ENCODE results near the gene PLA2G10. TPM values are rescaled to one million over a fixed set of nuclear protein-coding genes. Genes with fewer than 3 reads are reported as not detected.
"Not testable (repeated sequence)": the region's sequence is repeated elsewhere in the genome, so short reads cannot be mapped to it uniquely, and the experiment has no call there.

The PLA2G10 gene
- total RNA-seq = not detected
- polyA plus RNA-seq = under 1 TPM in 1 of 2 donors, not detected in 1; 0.03 TPM
- long read RNA-seq, donor 1 = 0 reads
- long read RNA-seq, donor 2 = 0 reads
- long read RNA-seq, donor 3 = 0 reads

- H3K27me3 ChIP-seq; ATAC-seq; H3K27ac ChIP-seq; H3K9me3 ChIP-seq; DNase-seq; H3K4me3 ChIP-seq; H3K4me1 ChIP-seq; intact Hi-C loops (cut with DNase I); H3K36me3 ChIP-seq: not testable (repeated sequence)
- WGBS, 2 donors = no CpG with 5 or more reads among the region's 28 CpGs
Measured at GRCh38 chr16:14694129-14694528, at the start of gene PLA2G10. Gene PLA2G10 (minus strand): TSS chr16:14694308. CDS start chr16:14694229, 79 bp downstream.

GRCh38 chr16:14742273-14743128, 48.4 kb upstream of the PLA2G10 start, which contains the start of gene NPIPA2:
Gene NPIPA2 (plus strand): TSS chr16:14742533. CDS start chr16:14748066, 5,533 bp downstream.
- H3K27me3 ChIP-seq; H3K9me3 ChIP-seq; DNase-seq; H3K4me1 ChIP-seq; H3K36me3 ChIP-seq; intact Hi-C loops (cut with DNase I); H3K4me3 ChIP-seq; H3K27ac ChIP-seq: not testable (repeated sequence)
- WGBS, 2 donors = no CpG with 5 or more reads among the region's 73 CpGs
- ATAC-seq = peak; percentile 97 to 99 (median 98)

- H3K27ac ChIP-seq; intact Hi-C loops (cut with DNase I); H3K4me1 ChIP-seq; H3K36me3 ChIP-seq; DNase-seq; H3K4me3 ChIP-seq; H3K9me3 ChIP-seq; H3K27me3 ChIP-seq: not testable (repeated sequence)
- no CpG with 5 or more reads among the region's 11 CpGs for WGBS, 2 donors
- ATAC-seq = peak in 3 of 8 donors; percentile 6 to 29 (median 10)
Measured at GRCh38 chr16:14741794-14742193, 47.7 kb upstream of the PLA2G10 start.

- H3K27ac ChIP-seq; H3K4me3 ChIP-seq; H3K9me3 ChIP-seq; H3K27me3 ChIP-seq; intact Hi-C loops (cut with DNase I); H3K36me3 ChIP-seq; H3K4me1 ChIP-seq; DNase-seq: not testable (repeated sequence)
- 59 to 71% methylated on average over 1 to 2 of the region's 10 CpGs for WGBS, 2 donors
- peak in 1 of 8 donors; percentile 18 for ATAC-seq
Measured at GRCh38 chr16:14740832-14741385, 46.8 kb upstream of the PLA2G10 start.

DNA sequence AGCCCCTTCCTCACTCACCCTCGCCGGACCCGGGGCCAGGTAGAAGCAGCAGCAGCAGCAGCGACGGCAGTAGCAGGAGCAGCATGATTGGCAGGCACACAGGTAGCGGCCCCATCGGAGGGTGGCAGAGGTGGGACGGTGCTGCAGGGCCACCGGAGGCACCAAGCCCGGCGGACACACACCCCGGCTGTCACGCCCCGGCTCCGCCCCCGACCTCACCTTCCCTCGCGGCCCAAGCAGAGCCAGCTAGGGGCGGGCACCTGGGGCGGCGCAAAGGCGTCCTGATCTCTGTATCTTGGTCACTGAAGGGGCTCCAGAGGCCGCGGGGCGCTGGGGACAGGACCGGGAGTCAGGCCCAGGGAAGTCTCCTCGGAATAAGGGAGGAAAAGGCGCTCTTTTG, 39.1 kb upstream of the PLA2G10 start:
- ATAC-seq; H3K27me3 ChIP-seq; DNase-seq; H3K27ac ChIP-seq; H3K9me3 ChIP-seq; H3K4me3 ChIP-seq; intact Hi-C loops (cut with DNase I); H3K36me3 ChIP-seq; H3K4me1 ChIP-seq: not testable (repeated sequence)
- no CpG with 5 or more reads among the region's 28 CpGs for WGBS, 2 donors

- H3K4me3 ChIP-seq; H3K27ac ChIP-seq; DNase-seq; H3K36me3 ChIP-seq; intact Hi-C loops (cut with DNase I); H3K9me3 ChIP-seq; H3K27me3 ChIP-seq; H3K4me1 ChIP-seq: not testable (repeated sequence)
- peak; percentile 97 to 100 (median 98) for ATAC-seq
- no CpG with 5 or more reads among the region's 73 CpGs for WGBS, 2 donors
Measured at GRCh38 chr16:14703156-14704011, 9.3 kb upstream of the PLA2G10 start, which contains the start of gene NPIPA3. Gene NPIPA3 (plus strand): TSS chr16:14703411. CDS start chr16:14708944, 5,533 bp downstream.

- H3K4me3 ChIP-seq; H3K27ac ChIP-seq; H3K36me3 ChIP-seq; DNase-seq; H3K27me3 ChIP-seq; H3K9me3 ChIP-seq; intact Hi-C loops (cut with DNase I); H3K4me1 ChIP-seq: not testable (repeated sequence)
- ATAC-seq = peak in 6 of 8 donors; percentile 6 to 38 (median 21)
- WGBS, 2 donors = no CpG with 5 or more reads among the region's 11 CpGs
Measured at GRCh38 chr16:14702672-14703071, 8.6 kb upstream of the PLA2G10 start.

DNA sequence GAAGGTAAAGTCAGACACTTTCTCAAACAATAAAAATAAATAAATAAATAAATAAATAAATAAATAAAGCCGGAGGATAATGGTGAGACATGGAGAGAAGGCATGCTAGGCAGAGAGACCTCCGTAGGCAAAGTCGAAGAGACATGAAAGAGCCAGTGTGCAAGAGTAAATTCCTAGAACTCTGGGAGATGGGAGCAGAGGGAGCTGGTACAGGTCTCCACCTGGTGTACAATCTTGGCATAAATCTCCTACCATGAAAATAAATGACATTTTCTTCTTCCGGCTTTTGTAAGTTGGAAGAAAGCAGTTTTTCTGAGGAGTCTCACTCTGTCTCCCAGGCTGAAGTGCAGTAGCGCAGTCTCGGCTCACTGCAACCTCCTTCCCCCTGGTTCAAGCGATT, 7.8 kb upstream of the PLA2G10 start:
- peak in 1 of 8 donors; percentile 19 for ATAC-seq
- WGBS, 2 donors = 47 to 67% methylated on average over 1 to 2 of the region's 7 CpGs
- H3K27ac ChIP-seq; H3K36me3 ChIP-seq; intact Hi-C loops (cut with DNase I); H3K4me3 ChIP-seq; DNase-seq; H3K9me3 ChIP-seq; H3K27me3 ChIP-seq; H3K4me1 ChIP-seq: not testable (repeated sequence)

- intact Hi-C loops (cut with DNase I); H3K9me3 ChIP-seq; H3K36me3 ChIP-seq; H3K4me3 ChIP-seq; H3K27ac ChIP-seq; H3K4me1 ChIP-seq; ATAC-seq; DNase-seq; H3K27me3 ChIP-seq: not testable (repeated sequence)
- WGBS, 2 donors = 63 to 65% methylated on average over 15 of the region's 15 CpGs
Measured at GRCh38 chr16:14685870-14686793, 8.0 kb downstream of the PLA2G10 start.

Data from heart right ventricle (tissue), 16 donors.